SK-N-SH (cell line): Measurements from ENCODE around the gene AXIN1. TPM values are rescaled to one million over a fixed set of nuclear protein-coding genes. Genes with fewer than 3 reads are reported as not detected.

Source experiments
- CTCF ChIA-PET: fragments of 300-600, 350-600 bp; formaldehyde crosslinking; extraction: SDS; loops from one replicate; lab custom pipeline; 2021; lab: Yijun Ruan, JAX
- POLR2A ChIA-PET: fragments of 350-600 bp; sonication (Branson Sonifier 250); formaldehyde crosslinking; extraction: SDS; loops from one replicate; lab custom pipeline; 2020; ENCODE audit warnings: antibody characterized with exemption, inconsistent platforms; lab: Yijun Ruan, JAX
- DNase-seq: peaks from one replicate; pipeline ENCODE4 v3.0.0; 2012
- H2AFZ ChIP-seq: fragments of 200-600 bp; sonication (generic); 2 replicates; pipeline ENCODE4 v1.8.1; 2016; ENCODE audit warnings: antibody characterized with exemption, mild to moderate bottlenecking, low read depth
- H3F3A ChIP-seq: fragments of 200-600 bp; sonication (generic); replicated peaks from 2 replicates; pipeline ENCODE3; 2016; ENCODE audit warnings: antibody characterized with exemption, mild to moderate bottlenecking; ENCODE audit not compliant: insufficient read depth
- H3K27ac ChIP-seq, 2 experiments: fragments of 200-500 bp in 1 of 2; fragments of 200-600 bp in 1 of 2; sonication (Bioruptor generic) in 1 of 2; sonication (generic), shearing (Covaris generic) in 1 of 2; 2 replicates each; pipeline versions ENCODE4 v1.5.1 to v1.6.1; 2014 to 2016; ENCODE audit warnings: low read depth in 2 of 2, inconsistent platforms in 1 of 2, low read length in 1 of 2, mild to moderate bottlenecking in 1 of 2, mixed read lengths in 1 of 2
- H3K27me3 ChIP-seq: fragments of 200-600 bp; sonication (generic), shearing (Covaris generic); 2 replicates; pipeline ENCODE4 v1.6.1; 2016; ENCODE audit warnings: mixed run types; ENCODE audit not compliant: insufficient read depth
- H3K36me3 ChIP-seq, 2 experiments: fragments of 200-500 bp in 1 of 2; fragments of 200-600 bp in 1 of 2; sonication (Bioruptor generic) in 1 of 2; sonication (generic) in 1 of 2; replicated peaks in 1 of 2; 2 replicates each; pipeline versions ENCODE3 to v1.5.1; 2014 to 2016; ENCODE audit warnings: low read length in 1 of 2, mild to moderate bottlenecking in 1 of 2; ENCODE audit not compliant: insufficient read depth in 2 of 2, control insufficient read depth in 1 of 2
- H3K4me1 ChIP-seq, 2 experiments: fragments of 200-500 bp in 1 of 2; fragments of 200-600 bp in 1 of 2; sonication (Bioruptor generic) in 1 of 2; sonication (generic), shearing (Covaris generic) in 1 of 2; 2 replicates each; pipeline versions ENCODE4 v1.5.1 to v1.6.1; 2014 to 2016; ENCODE audit warnings: low read depth in 1 of 2, low read length in 1 of 2, mixed run types in 1 of 2; ENCODE audit not compliant: insufficient read depth in 2 of 2, control insufficient read depth in 1 of 2
- H3K4me2 ChIP-seq: fragments of 200-600 bp; sonication (generic), shearing (Covaris generic); 2 replicates; pipeline ENCODE4 v1.6.1; 2017; ENCODE audit warnings: mixed run types
- H3K4me3 ChIP-seq, 2 experiments: fragments of 200-500 bp in 1 of 2; fragments of 200-600 bp in 1 of 2; sonication (Bioruptor generic) in 1 of 2; sonication (generic), shearing (Covaris generic) in 1 of 2; 2 replicates each; pipeline versions ENCODE4 v1.5.1 to v1.8.1; 2014 to 2016; ENCODE audit warnings: low read depth in 2 of 2, inconsistent platforms in 1 of 2, low read length in 1 of 2, mild to moderate bottlenecking in 1 of 2, mixed read lengths in 1 of 2, moderate library complexity in 1 of 2
- H3K79me2 ChIP-seq: fragments of 200-600 bp; sonication (generic); 2 replicates; pipeline ENCODE4 v1.8.1; 2017; ENCODE audit warnings: mild to moderate bottlenecking; ENCODE audit not compliant: insufficient read depth
- H3K9ac ChIP-seq: fragments of 200-600 bp; sonication (generic); 2 replicates; pipeline ENCODE4 v1.6.1; 2017; ENCODE audit warnings: mixed run types
- H3K9me2 ChIP-seq: fragments of 200-600 bp; sonication (generic); 2 replicates; pipeline ENCODE4 v1.6.1; 2017; ENCODE audit warnings: mixed run types
- H3K9me3 ChIP-seq: fragments of 200-600 bp; sonication (generic); 2 replicates; pipeline ENCODE4 v1.6.1; 2017; ENCODE audit warnings: mixed run types, mild to moderate bottlenecking, moderate library complexity
- H4K20me1 ChIP-seq: fragments of 200-600 bp; sonication (generic); 2 replicates; pipeline ENCODE4 v1.6.1; 2017; ENCODE audit warnings: mild to moderate bottlenecking, mixed run types; ENCODE audit not compliant: insufficient read depth
- ELF1 ChIP-seq: IDR thresholded peaks from 2 replicates; pipeline ENCODE4 v1.4.0; 2012
- EZH2phosphoT487 ChIP-seq: fragments of 200-600 bp; sonication (generic); IDR thresholded peaks from 2 replicates; pipeline ENCODE4 v1.6.1; 2017; ENCODE audit warnings: low read depth, mixed run types, mild to moderate bottlenecking, antibody characterized with exemption, moderate library complexity, borderline replicate concordance
- FOXJ3 ChIP-seq: sonication (generic); formaldehyde crosslinking; IDR thresholded peaks from 2 replicates; pipeline ENCODE4 v1.5.1; 2020; ENCODE audit warnings: mild to moderate bottlenecking, missing genetic modification reagents
- MXI1 ChIP-seq: IDR thresholded peaks from 2 replicates; pipeline ENCODE4 v1.6.1; 2012; ENCODE audit warnings: mild to moderate bottlenecking, low read depth, low read length, improper control_type of control experiment
- NRF1 ChIP-seq: IDR thresholded peaks from 2 replicates; pipeline ENCODE4 v1.6.1; 2012; ENCODE audit warnings: low read depth, mild to moderate bottlenecking, low read length
- POLR2AphosphoS5 ChIP-seq: IDR thresholded peaks from 2 replicates; pipeline ENCODE4 v1.6.1; 2012; ENCODE audit warnings: low read depth, low read length
- SIN3A ChIP-seq: IDR thresholded peaks from 2 replicates; pipeline ENCODE4 v1.6.1; 2012; ENCODE audit warnings: low read depth, mild to moderate bottlenecking, low read length, moderate library complexity, borderline replicate concordance
- SMC3 ChIP-seq: IDR thresholded peaks from 2 replicates; pipeline ENCODE4 v1.6.1; 2012; ENCODE audit warnings: low read depth, low read length, improper control_type of control experiment
- TCF12 ChIP-seq: IDR thresholded peaks from 2 replicates; pipeline ENCODE4 v1.4.0; 2012
- WGBS: methylation state at CpG from one replicate; pipeline ENCODE4 v1.1.6; 2017; ENCODE audit warnings: low lambda C conversion rate; 5-methylcytosine and 5-hydroxymethylcytosine counted together
- polyA plus RNA-seq, 3 experiments: library from polyadenylated mRNA; depleted of rRNA; stranded (reverse); fragments of >200 nt; gene quantifications; 2 replicates each; pipeline ENCODE4 v1.2.3, GENCODE V29; 2012
- TF ChIP-seq, protein P1 (sequence below): fragments of 150-350 bp; IDR thresholded peaks from 2 replicates; pipeline ENCODE4 v1.6.1; 2017; ENCODE audit warnings: antibody characterized with exemption, low read length, low read depth, borderline replicate concordance

Gene AXIN1
- polyA plus RNA-seq, 1 of the 3 experiments (the other 2 are of a cell fraction) = 19.9 TPM

DNA sequence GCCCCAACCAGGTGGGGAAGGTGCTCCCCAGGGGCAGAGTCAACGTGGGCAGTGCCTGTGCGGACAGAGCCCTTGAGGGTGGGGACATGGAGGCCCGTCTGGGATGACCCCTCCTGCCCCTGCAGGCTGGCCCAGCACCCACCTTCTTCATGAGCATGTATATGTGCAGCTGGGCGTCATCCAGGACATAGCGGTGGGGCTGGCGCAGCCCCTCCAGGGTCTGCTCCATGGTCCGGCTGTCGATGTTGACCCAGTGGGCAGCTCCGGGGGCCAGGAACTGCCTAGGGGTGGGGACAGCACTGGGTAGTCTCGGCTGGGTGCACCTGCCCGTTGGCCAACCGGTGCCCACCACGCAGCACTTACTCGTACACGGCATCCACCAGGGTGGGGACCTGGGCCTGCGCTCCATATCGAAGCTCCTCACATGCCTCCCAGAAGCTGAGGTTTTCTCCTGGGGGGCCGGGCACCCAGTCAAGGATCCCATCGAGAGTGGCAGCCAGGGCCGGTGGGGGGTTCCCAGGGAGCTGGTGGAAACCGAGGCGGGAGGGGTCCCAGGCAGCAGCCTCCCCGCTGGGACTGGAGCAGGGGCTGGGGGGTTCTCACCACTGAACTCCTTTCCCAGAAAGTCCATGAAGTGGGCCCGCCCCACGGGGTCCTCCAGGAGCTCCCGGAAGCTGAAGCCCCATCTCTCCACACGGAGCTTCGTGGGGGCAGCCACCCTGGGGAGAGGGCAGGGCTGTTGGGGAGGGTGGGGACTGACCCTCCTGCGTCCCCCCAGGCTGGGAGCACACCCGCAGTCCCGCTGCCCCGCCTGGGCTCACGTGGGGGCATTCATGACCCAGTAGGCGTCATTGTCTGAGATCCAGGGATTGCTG, 81.9 kb downstream of the AXIN1 start:
- H3K4me3 ChIP-seq = no peak overlapping the region
- no peak overlapping the region for H3K4me2 ChIP-seq
- no peaks in the 10 kb centered on the region for H4K20me1 ChIP-seq
- no peak overlapping the region for H2AFZ ChIP-seq
- no peak overlapping the region for H3K27ac ChIP-seq
- H3F3A ChIP-seq = no peaks in the 10 kb centered on the region
- H3K79me2 ChIP-seq = no peaks in the 10 kb centered on the region
- ChIA-PET POLR2A (no interaction called here), CTCF (interaction anchor here (0.7 to 1.1 kb wide), 3 partner anchors 8 to 205 kb away, joined by 3 read pairs; no protein-coding TSS in a partner anchor)
- H3K9me3 ChIP-seq = no peaks in the 10 kb centered on the region
- 68% methylated on average over 8 of the region's 34 CpGs for WGBS
- H3K27me3 ChIP-seq = no peaks in the 10 kb centered on the region
- H3K9me2 ChIP-seq = no peaks in the 10 kb centered on the region
- TF ChIP-seq, protein P1, sequence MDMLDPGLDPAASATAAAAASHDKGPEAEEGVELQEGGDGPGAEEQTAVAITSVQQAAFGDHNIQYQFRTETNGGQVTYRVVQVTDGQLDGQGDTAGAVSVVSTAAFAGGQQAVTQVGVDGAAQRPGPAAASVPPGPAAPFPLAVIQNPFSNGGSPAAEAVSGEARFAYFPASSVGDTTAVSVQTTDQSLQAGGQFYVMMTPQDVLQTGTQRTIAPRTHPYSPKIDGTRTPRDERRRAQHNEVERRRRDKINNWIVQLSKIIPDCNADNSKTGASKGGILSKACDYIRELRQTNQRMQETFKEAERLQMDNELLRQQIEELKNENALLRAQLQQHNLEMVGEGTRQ = no peak
- TF ChIP-seq SIN3A = no peak
- TF ChIP-seq EZH2phosphoT487 = no peak
- TF ChIP-seq, all 33 proteins: peak for 0
- no peak for DNase-seq
- no peak overlapping the region for H3K9ac ChIP-seq
- no peaks in the 10 kb centered on the region for H3K36me3 ChIP-seq
- peaks cover 0 to 14% of the 10 kb centered on the region in 2 experiments; a peak in 1 of 4 replicates for H3K4me1 ChIP-seq

DNA sequence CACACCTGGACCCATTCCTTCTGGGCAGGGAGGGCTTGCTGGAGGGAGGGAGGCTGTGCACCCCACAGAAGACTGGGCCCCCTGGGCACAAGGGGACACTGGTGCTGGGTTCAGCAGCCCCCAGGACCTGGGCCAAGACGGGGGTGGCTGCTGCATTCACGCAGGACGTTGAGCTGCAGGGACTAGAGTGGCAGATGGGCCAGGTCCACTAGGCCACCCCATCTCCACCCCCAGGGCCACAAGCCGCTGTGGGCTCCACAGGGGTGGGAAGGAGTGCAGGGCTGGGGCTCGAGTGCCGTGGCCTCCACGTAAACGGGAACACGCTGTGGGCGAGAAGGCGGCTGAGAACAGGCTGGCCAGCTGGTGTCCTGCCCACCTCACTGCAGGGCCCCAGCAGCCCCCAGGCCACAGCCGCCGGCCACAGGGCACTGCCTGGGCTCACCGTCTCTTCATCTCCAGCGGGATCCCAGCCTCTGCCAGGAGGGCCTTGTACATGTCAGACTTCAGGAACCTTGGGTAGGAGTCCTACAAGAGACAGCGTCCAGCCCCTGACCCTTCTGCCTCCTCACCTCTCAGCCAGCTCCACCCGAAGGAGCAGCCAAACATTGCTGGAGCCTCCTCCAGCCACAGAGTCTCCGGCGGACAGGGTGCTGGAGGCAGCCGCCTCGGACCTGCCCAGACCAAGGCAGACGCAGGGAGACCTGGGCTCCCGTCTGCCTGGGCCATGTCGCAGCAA, 83.3 kb downstream of the AXIN1 start:
- WGBS = 85% methylated on average over 6 of the region's 24 CpGs
- Histone ChIP-seq H3K9ac (no peak overlapping the region), H3K27me3 (no peaks in the 10 kb centered on the region), H3K4me3 (no peak overlapping the region), H3K9me3 (no peaks in the 10 kb centered on the region), H3K9me2 (no peaks in the 10 kb centered on the region), H3K27ac (no peak overlapping the region), H3F3A (no peaks in the 10 kb centered on the region), H3K36me3 (peaks cover 0 to 8% of the 10 kb centered on the region in 2 experiments), H3K4me1 (peaks cover 0 to 8% of the 10 kb centered on the region in 2 experiments; a peak in 1 of 4 replicates)
- POLR2A ChIA-PET = no interaction called here
- CTCF ChIA-PET = interaction anchor here (1.3 kb wide), 1 partner anchor 93 kb away, joined by 3 read pairs; no protein-coding TSS in a partner anchor
- no peak for TF ChIP-seq NRF1
- TF ChIP-seq TCF12 = no peak
- TF ChIP-seq POLR2AphosphoS5 = no peak
- TF ChIP-seq ELF1 = no peak
- no peak for TF ChIP-seq SMC3
- TF ChIP-seq FOXJ3 (CRISPR knock-in tag) = no peak
- TF ChIP-seq MXI1 = no peak
- TF ChIP-seq, all 33 proteins: peak for 0
- no peaks in the 10 kb centered on the region for H4K20me1 ChIP-seq
- no peak for DNase-seq
- H3K4me2 ChIP-seq = no peak overlapping the region
- H2AFZ ChIP-seq = no peak overlapping the region
- no peaks in the 10 kb centered on the region for H3K79me2 ChIP-seq
